Naive thymus-derived CD8-positive, alpha-beta T cell (primary cell): ENCODE data around the gene STYX. TPM values are rescaled to one million over a fixed set of nuclear protein-coding genes. Genes with fewer than 3 reads are reported as not detected.

Experiments
- polyA plus RNA-seq, 3 donors: library from polyadenylated mRNA; unstranded; fragments of 300-500 nt; fragmentation: Illumina TruSeq; gene quantifications; one replicate each; pipeline ENCODE4 v1.2.3, GENCODE V29; 2021
- total RNA-seq, 8 experiments: library from RNA in 2 of 8; stranded (reverse) in 2 of 8; gene quantifications; one replicate each; pipeline ENCODE4 v1.2.3 and lab custom pipeline; 2021 to 2026

STYX gene
- total and polyA plus RNA-seq, 5 experiments from 2014 or later = 22.9 to 48.8 (median 30.5) TPM

Other genes with a start within 250 kb of the STYX start
- 1 to 10 TPM; 7.1 to 9.2 TPM for gene TXNDC16, start 177.7 kb upstream of the STYX start, total RNA-seq
- 1 to 10 TPM; 1.6 to 2.2 (median 2.0) TPM for gene TXNDC16, start 177.7 kb upstream of the STYX start, polyA plus RNA-seq
- gene GPR137C, start 177.3 kb upstream of the STYX start, total RNA-seq = under 1 TPM; 0.16 to 0.18 TPM
- not detected for gene GPR137C, start 177.3 kb upstream of the STYX start, polyA plus RNA-seq
- 10 to 100 TPM; 64.1 to 74.5 TPM for gene ERO1A, start 34.6 kb upstream of the STYX start, total RNA-seq
- 10 to 100 TPM; 29.6 to 32.0 (median 30.2) TPM for gene ERO1A, start 34.6 kb upstream of the STYX start, polyA plus RNA-seq
- gene PSMC6, start 23.0 kb upstream of the STYX start, total RNA-seq = 100 to 1,000 TPM in 1 of 2 experiments, 10 to 100 TPM in 1; 100.0 to 103 TPM
- 10 to 100 TPM; 38.1 to 60.1 (median 52.0) TPM for gene PSMC6, start 23.0 kb upstream of the STYX start, polyA plus RNA-seq
- gene GNPNAT1, start 61.4 kb downstream of the STYX start, total RNA-seq = 10 to 100 TPM in 1 of 2 experiments, 1 to 10 TPM in 1; 8.3 to 12.6 TPM
- 10 to 100 TPM; 10.9 to 12.9 (median 11.2) TPM for gene GNPNAT1, start 61.4 kb downstream of the STYX start, polyA plus RNA-seq
- under 1 TPM; 0.27 to 0.52 TPM for gene FERMT2, start 220.9 kb downstream of the STYX start, total RNA-seq
- gene FERMT2, start 220.9 kb downstream of the STYX start, polyA plus RNA-seq = not detected